ENCODE measurements around the gene SUPT4H1. TPM values are rescaled to one million over a fixed set of nuclear protein-coding genes. Genes with fewer than 3 reads are reported as not detected.
A peak's percentile ranks its signal among the peaks of the same experiment; 100 is the strongest.

Gene SUPT4H1
- total and polyA plus RNA-seq, 9 of the 15 experiments (the other 6 are each of a cell fraction or from before 2014, with no cell fraction given), result 62.1 to 320 (median 117) TPM

GRCh38 chr17:58328195-58329034 lies 23.6 kb downstream of the SUPT4H1 start, which contains the start of gene TSPOAP1 (continued):
- 0 out of 2 replicates have a peak, but pooled peaks have one; percentile 3 for TF ChIP-seq E4F1 (CRISPR knock-in tag; IDR thresholded peaks at IDR 0.05; ENCODE audit: borderline replicate concordance)
- TF ChIP-seq ATF6 (CRISPR knock-in tag; IDR thresholded peaks at IDR 0.05), result no peak
- no peak for TF ChIP-seq ZNF785 (CRISPR knock-in tag; IDR thresholded peaks at IDR 0.05)
- TF ChIP-seq REST (IDR thresholded peaks at IDR 0.05; ENCODE audit: borderline replicate concordance), result peak; percentile 4; the same call in 1 of the 2 replicates
- TF ChIP-seq REST (CRISPR knock-in tag; IDR thresholded peaks at IDR 0.05; ENCODE audit: low read depth), result peak; percentile 82; the same call in 1 of the 2 replicates
- TF ChIP-seq PURB (CRISPR knock-in tag; IDR thresholded peaks at IDR 0.05; ENCODE audit: low read depth), result no peak
- TF ChIP-seq NRF1 (conservative IDR thresholded peaks at IDR 0.05 in 1 of 2, IDR thresholded peaks at IDR 0.05 in 1 of 2), result peak; percentile 40 to 49; a peak in 2 of 4 replicates
- no peak for TF ChIP-seq MED1 (CRISPR knock-in tag; IDR thresholded peaks at IDR 0.05; ENCODE audit: borderline replicate concordance)
- peak; percentile 16 for TF ChIP-seq PHF20 (IDR thresholded peaks at IDR 0.05; ENCODE audit: partially characterized antibody)
- TF ChIP-seq KAT2B (IDR thresholded peaks at IDR 0.05; ENCODE audit: low read depth, low read length), result no peak
- TF ChIP-seq NFRKB (IDR thresholded peaks at IDR 0.05; ENCODE audit: low read depth), result no peak
